HG03469 (cell line): Measurements from ENCODE around the gene LPA.
A peak's percentile ranks its signal among the peaks of the same experiment; 100 is the strongest.
"Not testable (repeated sequence)": the region's sequence is repeated elsewhere in the genome, so short reads cannot be mapped to it uniquely, and the experiment has no call there.

Experiments
- ATAC-seq: cut with Tn5 transposase; IDR thresholded peaks from one replicate; pipeline ENCODE4 v1.9.1; 2021; ENCODE audit warnings: mild to moderate bottlenecking, moderate library complexity, moderate number of reproducible peaks; ENCODE audit not compliant: unreplicated experiment

LPA gene

GRCh38 chr6:160664198-160664597 is at the start of gene LPA:
Gene LPA (minus strand): TSS chr6:160664275. CDS start chr6:160664214, 61 bp downstream.
- not testable (repeated sequence) for ATAC-seq

- not testable (repeated sequence) for ATAC-seq
These were observed 44.9 kb upstream of the LPA start for GRCh38 chr6:160708993-160709392.

GRCh38 chr6:160704688-160705087 is 40.6 kb upstream of the LPA start:
- ATAC-seq = not testable (repeated sequence)

GRCh38 chr6:160701918-160702680 is 38.0 kb upstream of the LPA start, which contains the start of gene PLG:
Gene PLG (plus strand): TSS chr6:160702244. CDS start chr6:160702305, 61 bp downstream.
- ATAC-seq = not testable (repeated sequence)

GRCh38 chr6:160697826-160698225 is 33.8 kb upstream of the LPA start:
- ATAC-seq = no peak

- not testable (repeated sequence) for ATAC-seq
These were observed 32.8 kb upstream of the LPA start for GRCh38 chr6:160696884-160697283.

GRCh38 chr6:160695622-160696021 is 31.5 kb upstream of the LPA start:
- not testable (repeated sequence) for ATAC-seq

- ATAC-seq = not testable (repeated sequence)
These were observed 30.9 kb upstream of the LPA start for GRCh38 chr6:160695025-160695424.

- no peak for ATAC-seq
These were observed 28.4 kb upstream of the LPA start for GRCh38 chr6:160692369-160692959.

- no peak for ATAC-seq
These were observed 27.5 kb upstream of the LPA start for GRCh38 chr6:160691617-160692016.

- ATAC-seq = no peak
These were observed 26.4 kb upstream of the LPA start for GRCh38 chr6:160690458-160690857.

GRCh38 chr6:160685762-160686450 is 21.8 kb upstream of the LPA start:
- ATAC-seq = no peak

- ATAC-seq = not testable (repeated sequence)
These were observed 21.2 kb upstream of the LPA start for GRCh38 chr6:160685101-160685761.

GRCh38 chr6:160679402-160679769 is 15.3 kb upstream of the LPA start:
- no peak for ATAC-seq

- ATAC-seq = no peak
These were observed 14.8 kb upstream of the LPA start for GRCh38 chr6:160678744-160679401.

- ATAC-seq = no peak
These were observed 14.2 kb upstream of the LPA start for GRCh38 chr6:160678230-160678629.

GRCh38 chr6:160676418-160676817 is 12.3 kb upstream of the LPA start:
- not testable (repeated sequence) for ATAC-seq

- no peak for ATAC-seq
These were observed 4.5 kb upstream of the LPA start for GRCh38 chr6:160668589-160668988.

GRCh38 chr6:160667639-160668481 is 3.8 kb upstream of the LPA start:
- peak; percentile 65 for ATAC-seq

- ATAC-seq = no peak
These were observed 1.2 kb downstream of the LPA start for GRCh38 chr6:160662842-160663241.
